GM12878 (cell line): ENCODE measurements around the gene ADAM15. TPM values are rescaled to one million over a fixed set of nuclear protein-coding genes. Genes with fewer than 3 reads are reported as not detected.

Experiments
- ATAC-seq: fragments of 200-7000 bp; cut with Tn5 transposase; 3 replicates; pipeline ENCODE4 v1.9.1; 2020; ENCODE audit warnings: mild to moderate bottlenecking, moderate library complexity
- BruUV-seq: library from RNA; stranded (reverse); fragments of 400-500 nt; replicated peaks from 2 replicates; lab custom pipeline; 2021; lab: Mats Ljungman, UMichigan
- CTCF ChIA-PET: fragments of 300-600 bp; sonication (Branson Sonifier 250); formaldehyde crosslinking; extraction: SDS; loops from one replicate; lab custom pipeline; 2021; ENCODE audit warnings: inconsistent platforms; lab: Yijun Ruan, JAX
- POLR2A ChIA-PET: fragments of 350-600 bp; formaldehyde crosslinking; extraction: SDS; loops from one replicate; lab custom pipeline; 2021; ENCODE audit warnings: inconsistent platforms; lab: Charles Lee
- RAD21 ChIA-PET: fragments of 300-600 bp; sonication (Branson Sonifier 250); formaldehyde crosslinking; loops from one replicate; lab custom pipeline; 2023; ENCODE audit warnings: antibody characterized with exemption; ENCODE audit not compliant: unreplicated experiment; lab: Charles Lee
- SMC1A ChIA-PET: fragments of 300-600 bp; sonication (Branson Sonifier 250); formaldehyde crosslinking; loops from one replicate; lab custom pipeline; 2023; ENCODE audit not compliant: unreplicated experiment, uncharacterized antibody; lab: Charles Lee
- DNase-seq: peaks from one replicate; pipeline ENCODE4 v3.0.0-alpha.2; 2011; ENCODE audit warnings: low read depth, low spot score
- FAIRE-seq: peaks from 3 replicates; lab custom pipeline; 2011; peaks lifted over from hg19 to GRCh38; lab: Jason Lieb, UNC
- H2AFZ ChIP-seq: 2 replicates; pipeline ENCODE4 v1.6.0; 2011; ENCODE audit warnings: low read depth, low read length, control low read depth; ENCODE audit not compliant: control insufficient read depth
- H3K27ac ChIP-seq: 2 replicates; pipeline ENCODE4 v1.5.1; 2011; ENCODE audit warnings: control low read depth; ENCODE audit not compliant: control insufficient read depth, insufficient read depth
- H3K27me3 ChIP-seq, 2 experiments: replicated peaks in 1 of 2; 2 replicates each; pipeline versions ENCODE4 v1.6.0 to v1.6.1; 2011; ENCODE audit warnings: low read length in 1 of 2; ENCODE audit not compliant: control insufficient read depth in 2 of 2, insufficient read depth in 2 of 2
- H3K36me3 ChIP-seq, 2 experiments: 2 replicates each; pipeline ENCODE4 v1.5.1; 2011; ENCODE audit warnings: low read length in 1 of 2; ENCODE audit not compliant: control insufficient read depth in 2 of 2, insufficient read depth in 2 of 2
- H3K4me1 ChIP-seq: 2 replicates; pipeline ENCODE4 v1.6.1; 2011; ENCODE audit warnings: mild to moderate bottlenecking, low read length, moderate library complexity, mixed read lengths; ENCODE audit not compliant: control insufficient read depth, insufficient read depth
- H3K4me2 ChIP-seq: 2 replicates; pipeline ENCODE4 v1.6.0; 2011; ENCODE audit warnings: control low read depth; ENCODE audit not compliant: control insufficient read depth, insufficient read depth
- H3K4me3 ChIP-seq: fragments of 200-600 bp; sonication (generic); 2 replicates; pipeline ENCODE4 v1.5.1; 2016
- H3K79me2 ChIP-seq: 2 replicates; pipeline ENCODE4 v1.6.0; 2011; ENCODE audit warnings: low read length; ENCODE audit not compliant: control insufficient read depth, insufficient read depth
- H3K9ac ChIP-seq: 2 replicates; pipeline ENCODE4 v1.8.0; 2011; ENCODE audit warnings: low read length, control low read depth, mixed read lengths; ENCODE audit not compliant: control insufficient read depth, insufficient read depth
- H3K9me3 ChIP-seq: replicated peaks from 3 replicates; pipeline ENCODE4 v1.5.1; 2011; ENCODE audit warnings: mild to moderate bottlenecking, low read length; ENCODE audit not compliant: control insufficient read depth, insufficient read depth
- H4K20me1 ChIP-seq: 2 replicates; pipeline ENCODE4 v1.6.0; 2011; ENCODE audit not compliant: control insufficient read depth, insufficient read depth
- BCL11A ChIP-seq: IDR thresholded peaks from 2 replicates; pipeline ENCODE4 v1.6.1; 2011; ENCODE audit warnings: low read depth, low read length
- BHLHE40 ChIP-seq, 2 experiments: fragments of 450-650 bp in 1 of 2; IDR thresholded peaks; 2 replicates each; pipeline ENCODE4 v1.6.1; 2011 to 2017; ENCODE audit warnings: low read depth in 2 of 2, borderline replicate concordance in 1 of 2, improper control_type of control experiment in 1 of 2, low read length in 1 of 2, mild to moderate bottlenecking in 1 of 2
- EED ChIP-seq: sonication (generic); IDR thresholded peaks from 2 replicates; pipeline ENCODE4 v1.6.1; 2016; ENCODE audit warnings: antibody characterized with exemption, low read depth
- KAT2A ChIP-seq: conservative IDR thresholded peaks from 2 replicates; pipeline ENCODE4 v1.6.1; 2011; ENCODE audit warnings: low read depth, low read length; ENCODE audit not compliant: control insufficient read depth
- LARP7 ChIP-seq: fragments of 450-650 bp; IDR thresholded peaks from 2 replicates; pipeline ENCODE4 v1.6.1; 2017; ENCODE audit warnings: mild to moderate bottlenecking
- MEF2B ChIP-seq: fragments of 450-650 bp; IDR thresholded peaks from 2 replicates; pipeline ENCODE4 v1.6.1; 2018; ENCODE audit warnings: mild to moderate bottlenecking, moderate library complexity; ENCODE audit not compliant: partially characterized antibody, poor library complexity, severe bottlenecking
- MTA2 ChIP-seq: fragments of 450-650 bp; IDR thresholded peaks from 2 replicates; pipeline ENCODE4 v1.6.1; 2016; ENCODE audit warnings: low read depth, mild to moderate bottlenecking, moderate library complexity
- MYB ChIP-seq: fragments of 150-350 bp; IDR thresholded peaks from 2 replicates; pipeline ENCODE4 v1.6.1; 2014; ENCODE audit warnings: mild to moderate bottlenecking, low read depth, low read length, borderline replicate concordance
- SIN3A ChIP-seq: IDR thresholded peaks from 2 replicates; pipeline ENCODE4 v1.6.1; 2012; ENCODE audit warnings: low read depth, low read length, improper control_type of control experiment
- SIX5 ChIP-seq: IDR thresholded peaks from 2 replicates; pipeline ENCODE4 v1.6.1; 2011; ENCODE audit warnings: mild to moderate bottlenecking, low read depth, low read length, moderate library complexity; ENCODE audit not compliant: severe bottlenecking
- SRF ChIP-seq, 2 experiments: IDR thresholded peaks; 2 replicates each; pipeline ENCODE4 v1.6.1; 2011; ENCODE audit warnings: low read depth in 2 of 2, low read length in 2 of 2, mild to moderate bottlenecking in 1 of 2, moderate library complexity in 1 of 2
- ZNF384 ChIP-seq: IDR thresholded peaks from 2 replicates; pipeline ENCODE4 v1.6.1; 2012; ENCODE audit warnings: low read depth, mild to moderate bottlenecking, low read length, improper control_type of control experiment, borderline replicate concordance
- WGBS: methylation state at CpG from one replicate; pipeline ENCODE4 v1.1.6; 2016; ENCODE audit warnings: low lambda C conversion rate; ENCODE audit not compliant: insufficient replicate concordance, insufficient coverage; ENCODE audit errors: missing lambda C conversion rate; 5-methylcytosine and 5-hydroxymethylcytosine counted together
- in situ Hi-C: fragments of 300-500 bp; cut with MboI; formaldehyde crosslinking; loops from 9 replicates; pipeline ENCODE4 v1.14.3; 2018; ENCODE audit warnings: mixed read lengths
- intact Hi-C: fragments of 100-400 bp; cut with micrococcal nuclease; formaldehyde crosslinking; loops from one replicate; pipeline ENCODE4 v1.14.2; 2022; ENCODE audit not compliant: unreplicated experiment
- polyA plus RNA-seq, 11 experiments: library from polyadenylated mRNA; depleted of rRNA in 4 of 11; unstranded in 6 of 11; stranded (reverse) in 5 of 11; fragments of >200 nt; fragmentation: Nextera tagmentation in 4 of 11; fragmentation: Illumina TruSeq in 1 of 11; extraction: Ambion mirVana in 4 of 11; extraction: Trizol in 1 of 11; gene quantifications; 1 replicate in 1 of 11; 2 replicates in 10 of 11; pipeline versions ENCODE4 v1.2.1 to v1.2.3, GENCODE V29; 2011 to 2016; ENCODE audit warnings: inconsistent platforms in 2 of 11, missing spikeins in 2 of 11, low read depth in 1 of 11
- total RNA-seq, 4 experiments: library from RNA; depleted of rRNA in 3 of 4; stranded (reverse); fragments of >200 nt in 3 of 4; fragmentation: Illumina TruSeq in 1 of 4; extraction: Trizol in 1 of 4; gene quantifications; 2 replicates each; pipeline versions ENCODE4 v1.2.1 to v1.2.3, GENCODE V29; 2013 to 2021
- TF ChIP-seq, protein P1 (sequence below): IDR thresholded peaks from 2 replicates; pipeline ENCODE4 v1.6.1; 2011; ENCODE audit warnings: borderline replicate concordance, low read depth, mild to moderate bottlenecking, moderate library complexity, mixed read lengths, low read length; ENCODE audit not compliant: insufficient read depth; ENCODE audit errors: extremely low read length
- TF ChIP-seq, protein P2 (sequence below): fragments of 450-650 bp; IDR thresholded peaks from 2 replicates; pipeline ENCODE4 v1.6.1; 2018; ENCODE audit warnings: borderline replicate concordance, mild to moderate bottlenecking; ENCODE audit not compliant: partially characterized antibody

ADAM15 gene
- total and polyA plus RNA-seq, 10 of the 15 experiments (the other 5 are each of a cell fraction or from before 2014, with no cell fraction given), result 0.29 to 38.8 (median 14.7) TPM

DNA sequence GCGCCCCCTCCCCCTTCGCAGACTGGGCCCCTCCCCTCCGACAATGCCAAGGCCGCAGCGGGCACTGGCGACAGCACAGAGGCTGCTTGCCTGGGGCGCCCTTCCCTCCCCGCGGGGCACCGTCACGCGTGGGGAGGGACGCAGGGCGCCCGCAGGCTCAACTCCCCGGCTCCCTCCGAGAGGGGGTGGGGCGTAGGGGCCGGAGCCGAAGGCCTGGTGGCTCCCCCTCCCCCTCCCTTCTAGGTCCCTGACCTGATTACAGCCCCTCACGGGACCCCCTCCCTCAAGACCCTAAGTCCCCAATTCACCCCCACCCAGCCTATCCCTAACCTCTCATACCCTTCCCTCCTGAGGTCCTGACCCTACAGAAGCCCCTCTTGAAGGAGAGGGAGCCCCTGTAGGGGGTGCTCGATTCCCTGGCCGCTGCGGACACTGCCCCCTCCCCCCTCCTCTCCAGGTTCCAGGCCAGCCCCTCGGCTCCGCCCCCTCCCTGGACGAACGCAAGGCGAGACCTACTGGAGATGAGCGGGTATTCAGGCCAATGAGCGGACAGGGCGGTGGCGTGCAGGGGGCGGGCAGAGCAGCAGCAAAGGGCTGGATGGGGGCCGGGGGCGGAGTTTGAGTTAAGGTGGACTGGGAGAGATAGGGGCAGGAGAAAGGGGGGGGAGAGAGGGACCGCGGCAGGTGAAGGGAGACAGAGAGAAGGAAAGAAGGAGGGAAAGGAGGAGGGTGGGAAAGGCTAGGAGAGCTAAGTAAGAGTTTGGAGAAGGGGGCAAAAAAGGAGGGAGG is 49.2 kb upstream of the ADAM15 start (continued):
- TF ChIP-seq KAT2A (no peak), MYB (no peak), SIX5 (peak; percentile 26), ZNF384 (no peak), SIN3A (no peak), BHLHE40 (IDR thresholded peaks at IDR 0.05; ENCODE audit: borderline replicate concordance in 1 of 2, low read depth in 2 of 2, low read length in 1 of 2) (peak; percentile 92 to 97)
- TF ChIP-seq, protein P1, sequence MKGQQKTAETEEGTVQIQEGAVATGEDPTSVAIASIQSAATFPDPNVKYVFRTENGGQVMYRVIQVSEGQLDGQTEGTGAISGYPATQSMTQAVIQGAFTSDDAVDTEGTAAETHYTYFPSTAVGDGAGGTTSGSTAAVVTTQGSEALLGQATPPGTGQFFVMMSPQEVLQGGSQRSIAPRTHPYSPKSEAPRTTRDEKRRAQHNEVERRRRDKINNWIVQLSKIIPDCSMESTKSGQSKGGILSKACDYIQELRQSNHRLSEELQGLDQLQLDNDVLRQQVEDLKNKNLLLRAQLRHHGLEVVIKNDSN, result no peak

DNA sequence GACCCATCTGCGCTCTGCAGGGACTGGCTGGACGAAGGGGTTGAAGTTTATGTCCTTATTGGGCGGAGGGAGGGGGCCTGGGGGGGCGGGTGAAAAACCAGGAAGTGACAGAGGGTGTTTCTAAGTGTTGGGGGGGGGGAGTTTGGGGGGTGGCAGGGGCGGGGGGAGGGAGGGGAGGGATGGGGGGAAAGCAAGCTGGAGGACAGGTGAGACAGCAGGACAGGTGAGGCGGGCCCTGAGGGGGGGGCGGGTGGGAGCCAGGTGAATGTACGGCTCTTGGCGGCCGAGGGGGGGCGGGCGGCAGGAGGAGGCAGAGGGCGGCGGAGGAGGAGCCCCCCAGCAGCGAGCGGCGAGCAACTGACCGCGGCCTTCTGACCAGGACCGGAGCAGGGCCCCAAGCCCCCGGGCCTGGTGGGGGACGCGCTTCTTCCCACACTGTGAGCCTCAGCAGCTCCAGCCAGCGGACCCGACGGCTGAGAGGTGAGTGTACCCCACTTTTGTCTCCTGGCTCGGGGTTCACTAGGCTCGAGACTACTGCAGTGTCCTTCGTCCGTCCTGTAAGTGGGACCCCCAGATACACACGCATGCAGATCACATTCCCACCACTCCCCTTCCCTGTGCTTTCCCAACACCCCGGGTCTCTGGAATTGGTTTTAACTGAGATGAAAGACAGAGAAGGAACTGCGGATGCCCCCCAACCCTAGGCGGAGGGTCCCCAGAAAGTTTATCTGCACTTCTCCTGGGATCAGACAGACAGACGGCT is 48.5 kb upstream of the ADAM15 start, which contains the start of gene ZBTB7B:
ZBTB7B (plus strand) TSS at position 339 of the 763 bp plus-strand sequence. CDS start 11,859 bp downstream, outside the sequence.
- H3K4me3 ChIP-seq, result peak within 1 kb of the TSS; percentile 99
- POLR2A ChIA-PET, result interaction anchor here (0.6 to 1.9 kb wide), 9 partner anchors 14 to 799 kb away, joined by 3 to 8 read pairs (median 4); partner anchors contain the start of genes ADAM15, FLAD1 and SHC1
- 0% methylated on average over 24 of the region's 35 CpGs for WGBS
- H3K9me3 ChIP-seq, result no peaks in the 10 kb centered on the region
- intact Hi-C loops, result loop anchor here (2.0 to 5.0 kb wide), 2 partner anchors 14 to 40 kb away; partner anchors contain the start of gene PYGO2
- in situ Hi-C loops, result no loop called here
- H3K27me3 ChIP-seq, result no peaks in the 10 kb centered on the region
- H3K4me2 ChIP-seq, result peak within 1 kb of the TSS; percentile 98
- ATAC-seq, result no peak; the same call in 2 of the 3 replicates
- H3K36me3 ChIP-seq, result no peaks in the 10 kb centered on the region; a peak in 1 of 4 replicates
- DNase-seq, result no peak
- BruUV-seq, result no TSS peak
- H3K4me1 ChIP-seq, result peaks cover 38% of the 10 kb centered on the region
- H3K79me2 ChIP-seq, result peaks cover 52% of the 10 kb centered on the region
- CTCF ChIA-PET, result interaction anchor here (0.6 to 11.0 kb wide), 4 partner anchors 14 to 124 kb away, joined by 3 to 226 read pairs (median 30); partner anchors contain the start of genes CKS1B, FLAD1 and SHC1
- SMC1A ChIA-PET, result interaction anchor here (1.3 kb wide), 1 partner anchor 10 kb away, joined by 3 read pairs; no protein-coding TSS in a partner anchor
- peak within 1 kb of the TSS; percentile 85 for H3K9ac ChIP-seq
- 0 out of 2 replicates have a peak, but pooled peaks cover 3% of the 10 kb centered on the region for H4K20me1 ChIP-seq
- no peak for FAIRE-seq
- RAD21 ChIA-PET, result interaction anchor here (1.1 to 3.3 kb wide), 2 partner anchors 15 to 82 kb away, joined by 5 to 14 read pairs; no protein-coding TSS in a partner anchor
- peak within 1 kb of the TSS; percentile 90 for H2AFZ ChIP-seq
- H3K27ac ChIP-seq, result peak within 1 kb of the TSS; percentile 91
- TF ChIP-seq LARP7 (peak; percentile 48; the same call in 1 of the 2 replicates), MEF2B (peak; percentile 9), MTA2 (peak; percentile 20; the same call in 1 of the 2 replicates), SRF (IDR thresholded peaks at IDR 0.05; ENCODE audit: low read depth in 2 of 2, low read length in 2 of 2) (peak in 1 of 2 experiments; percentile 42; a peak in 1 of 4 replicates), EED (0 out of 2 replicates have a peak, but pooled peaks have one; percentile 18), BCL11A (no peak)
- TF ChIP-seq, protein P2, sequence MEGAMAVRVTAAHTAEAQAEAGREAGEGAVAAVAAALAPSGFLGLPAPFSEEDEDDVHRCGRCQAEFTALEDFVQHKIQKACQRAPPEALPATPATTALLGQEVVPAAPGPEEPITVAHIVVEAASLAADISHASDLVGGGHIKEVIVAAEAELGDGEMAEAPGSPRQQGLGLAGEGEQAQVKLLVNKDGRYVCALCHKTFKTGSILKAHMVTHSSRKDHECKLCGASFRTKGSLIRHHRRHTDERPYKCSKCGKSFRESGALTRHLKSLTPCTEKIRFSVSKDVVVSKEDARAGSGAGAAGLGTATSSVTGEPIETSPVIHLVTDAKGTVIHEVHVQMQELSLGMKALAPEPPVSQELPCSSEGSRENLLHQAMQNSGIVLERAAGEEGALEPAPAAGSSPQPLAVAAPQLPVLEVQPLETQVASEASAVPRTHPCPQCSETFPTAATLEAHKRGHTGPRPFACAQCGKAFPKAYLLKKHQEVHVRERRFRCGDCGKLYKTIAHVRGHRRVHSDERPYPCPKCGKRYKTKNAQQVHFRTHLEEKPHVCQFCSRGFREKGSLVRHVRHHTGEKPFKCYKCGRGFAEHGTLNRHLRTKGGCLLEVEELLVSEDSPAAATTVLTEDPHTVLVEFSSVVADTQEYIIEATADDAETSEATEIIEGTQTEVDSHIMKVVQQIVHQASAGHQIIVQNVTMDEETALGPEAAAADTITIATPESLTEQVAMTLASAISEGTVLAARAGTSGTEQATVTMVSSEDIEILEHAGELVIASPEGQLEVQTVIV, result peak; percentile 6
